Stimulated activated effector memory CD8-positive, alpha-beta T cell treated with anti-CD3 and anti-CD28 coated beads, Interleukin-12 subunit alpha, Interleukin-12 subunit beta, amount 100 ng/mL, for 72 hours (primary cell): ENCODE data around the gene LCT.

Experiments used
- ATAC-seq: fragments of 150-1000 bp; cut with Tn5 transposase; 2 replicates; pipeline ENCODE4 v1.10.0; 2021
- DNase-seq, 2 donors: peaks; one replicate each; pipeline ENCODE4 v3.0.0; 2021 to 2022; ENCODE audit warnings: low spot score in 2 of 2
- H3K27ac Mint-ChIP-seq: one replicate; pipeline ENCODE4 v1.8.0; 2022; ENCODE audit warnings: mild to moderate bottlenecking, mixed read lengths
- H3K36me3 Mint-ChIP-seq: one replicate; pipeline ENCODE4 v1.8.0; 2022; ENCODE audit warnings: mild to moderate bottlenecking, mixed read lengths
- H3K4me1 Mint-ChIP-seq: one replicate; pipeline ENCODE4 v1.8.0; 2022; ENCODE audit warnings: mixed read lengths
- H3K4me3 Mint-ChIP-seq: one replicate; pipeline ENCODE4 v1.8.0; 2022; ENCODE audit warnings: mild to moderate bottlenecking, mixed read lengths
- H3K9me3 Mint-ChIP-seq: one replicate; pipeline ENCODE4 v1.8.0; 2022; ENCODE audit warnings: mixed read lengths

LCT gene

DNA sequence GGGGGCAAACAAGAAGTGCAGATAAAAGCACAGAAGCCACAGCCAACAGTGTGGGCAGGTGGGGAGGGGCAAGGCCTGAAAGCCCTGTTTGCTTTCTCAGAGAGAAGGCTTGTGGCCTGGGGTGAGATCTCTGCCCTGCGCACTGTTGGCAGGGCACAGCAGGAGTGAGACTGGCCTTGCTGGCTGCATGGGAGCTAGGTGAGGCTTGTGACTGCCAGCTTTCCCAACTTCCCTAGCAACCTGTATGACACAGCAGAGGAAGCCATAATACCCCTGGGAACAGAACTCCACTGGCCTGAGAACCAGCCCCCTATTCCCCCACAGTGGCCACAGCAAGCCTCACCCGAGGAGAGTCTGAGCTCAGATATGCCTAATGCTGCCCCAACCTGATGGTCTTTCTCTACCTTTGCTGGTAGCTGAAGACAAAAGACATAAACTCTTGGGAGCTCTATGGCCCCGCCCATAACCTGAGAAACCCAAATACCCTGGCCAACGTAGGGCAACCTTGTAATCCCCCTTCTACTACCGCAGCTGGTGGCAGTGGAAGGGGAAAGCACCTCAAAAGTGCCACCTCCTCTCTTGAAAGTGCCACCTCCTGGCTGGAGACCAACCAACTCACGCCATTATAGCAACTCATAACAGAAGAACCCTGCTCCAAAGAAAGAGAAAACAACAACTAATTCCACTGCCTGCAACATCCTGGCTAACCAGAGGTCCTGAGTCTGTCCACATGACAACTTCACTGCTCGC, 44.4 kb downstream of the LCT start:
- ATAC-seq (peak; percentile 67), DNase-seq (no peak)
- peak overlapping the region; percentile 8 for H3K4me3 Mint-ChIP-seq
- peaks cover 33% of the 10 kb centered on the region for H3K4me1 Mint-ChIP-seq
- H3K36me3 Mint-ChIP-seq, result no peaks in the 10 kb centered on the region
- H3K27ac Mint-ChIP-seq, result peak overlapping the region; percentile 17
- H3K9me3 Mint-ChIP-seq, result no peaks in the 10 kb centered on the region

DNA sequence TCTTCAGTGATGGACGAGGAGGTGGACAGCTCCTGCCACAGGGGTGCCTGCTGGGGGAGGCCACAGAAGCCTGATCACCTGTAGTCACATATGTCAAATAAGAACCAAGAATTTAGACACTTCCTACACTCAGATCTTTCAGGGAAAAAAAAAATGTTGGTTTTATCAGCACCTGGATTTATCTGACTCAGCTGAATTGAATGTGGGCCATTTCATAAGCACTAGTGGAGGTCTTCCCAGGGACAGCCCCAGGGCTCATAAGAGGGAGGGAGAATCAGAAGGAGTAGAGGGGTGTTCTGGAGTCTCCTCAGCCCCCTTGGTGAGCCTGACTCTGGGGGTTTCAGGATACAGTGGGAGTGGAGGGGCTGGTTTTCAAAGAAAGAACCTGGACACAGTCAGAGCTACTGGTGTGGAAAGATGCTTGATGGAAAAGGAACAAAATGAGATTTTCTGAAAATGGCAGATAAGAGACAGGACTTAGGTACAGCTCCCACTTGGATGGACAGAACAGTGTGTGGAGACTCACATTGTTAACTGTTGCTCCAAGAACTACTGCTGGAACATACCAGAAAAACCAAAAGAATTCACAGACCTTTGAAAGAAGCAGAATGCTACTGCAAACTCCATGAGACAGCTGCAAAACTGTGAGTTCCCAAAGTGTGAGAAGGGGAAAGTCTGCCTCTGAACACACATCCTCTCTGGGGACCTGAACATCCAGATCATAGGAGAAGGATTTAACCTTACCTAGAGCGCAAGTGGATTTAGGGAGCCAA, 45.4 kb downstream of the LCT start:
- DNase-seq, result no peak
- no peak for ATAC-seq
- H3K27ac Mint-ChIP-seq, result peak overlapping the region; percentile 35
- no peaks in the 10 kb centered on the region for H3K9me3 Mint-ChIP-seq
- peaks cover 10% of the 10 kb centered on the region for H3K36me3 Mint-ChIP-seq
- peaks cover 29% of the 10 kb centered on the region for H3K4me1 Mint-ChIP-seq
- no peak overlapping the region for H3K4me3 Mint-ChIP-seq

DNA sequence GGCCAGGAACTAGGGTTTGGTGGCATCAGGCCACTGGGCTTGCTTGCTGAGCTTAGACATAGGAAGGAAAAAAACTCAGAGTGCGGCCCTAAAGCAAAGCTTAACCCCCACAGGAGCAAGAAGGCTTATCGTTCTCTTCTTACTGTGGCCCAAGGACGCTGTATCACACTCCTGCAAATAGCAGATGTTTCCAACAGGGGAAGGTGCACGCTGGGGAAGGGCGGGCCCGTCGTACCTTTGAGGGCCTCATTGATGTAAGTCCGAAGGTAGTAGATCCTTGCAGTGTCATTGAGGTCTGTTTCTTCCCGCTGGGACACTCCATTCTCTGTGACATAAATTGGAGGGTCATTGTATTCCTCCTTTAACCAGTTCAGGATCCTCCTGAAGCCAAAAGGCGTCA, 46.6 kb downstream of the LCT start:
- H3K4me3 Mint-ChIP-seq, result no peak overlapping the region
- H3K9me3 Mint-ChIP-seq, result no peaks in the 10 kb centered on the region
- H3K27ac Mint-ChIP-seq, result no peak overlapping the region
- peaks cover 21% of the 10 kb centered on the region for H3K36me3 Mint-ChIP-seq
- DNase-seq, result no peak
- peaks cover 29% of the 10 kb centered on the region for H3K4me1 Mint-ChIP-seq
- no peak for ATAC-seq

DNA sequence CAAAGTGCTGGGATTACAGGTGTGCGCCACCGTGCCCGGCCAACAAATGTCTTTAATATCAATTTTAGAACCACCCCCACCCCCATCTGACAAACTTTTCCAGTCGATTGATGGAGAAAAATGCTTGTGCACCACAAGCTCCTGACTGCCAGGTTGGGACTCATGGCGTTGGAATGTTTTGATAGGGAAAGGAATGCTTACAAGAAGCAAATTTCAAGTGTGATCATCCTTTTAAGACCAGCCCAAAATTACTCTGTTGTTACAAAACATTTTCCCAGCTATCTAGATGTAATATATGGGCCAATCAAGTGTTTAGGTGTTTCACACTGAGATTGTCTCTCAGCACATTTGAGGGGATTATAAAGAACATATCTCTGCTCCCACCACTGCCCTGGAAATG, 50.2 kb downstream of the LCT start:
- Mint-ChIP-seq H3K36me3 (peaks cover 57% of the 10 kb centered on the region), H3K4me1 (peaks cover 7% of the 10 kb centered on the region), H3K9me3 (no peaks in the 10 kb centered on the region), H3K4me3 (no peak overlapping the region), H3K27ac (peak overlapping the region; percentile 29)
- no peak for ATAC-seq
- no peak for DNase-seq

DNA sequence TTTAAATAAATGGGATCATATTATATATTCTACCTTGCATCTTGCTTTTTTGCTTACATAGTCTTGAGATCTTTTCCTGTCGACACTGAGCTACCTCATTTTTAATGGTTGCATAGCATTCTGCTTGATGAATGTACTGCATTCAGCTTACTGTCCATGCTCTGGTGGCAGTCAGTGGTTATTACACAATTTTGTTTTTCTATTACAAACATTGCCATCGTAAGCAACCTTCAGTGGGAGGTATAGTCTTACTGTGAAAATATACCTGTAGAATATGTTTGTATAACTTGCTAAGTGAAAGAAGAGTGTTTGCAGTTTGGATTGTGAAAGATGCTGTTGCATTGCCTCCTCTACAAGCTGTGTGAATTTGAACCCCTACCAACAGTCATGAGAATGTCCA, 52.0 kb downstream of the LCT start:
- Mint-ChIP-seq H3K27ac (no peak overlapping the region), H3K4me1 (no peaks in the 10 kb centered on the region), H3K9me3 (no peaks in the 10 kb centered on the region), H3K36me3 (peaks cover 75% of the 10 kb centered on the region), H3K4me3 (no peak overlapping the region)
- ATAC-seq (no peak), DNase-seq (no peak)

DNA sequence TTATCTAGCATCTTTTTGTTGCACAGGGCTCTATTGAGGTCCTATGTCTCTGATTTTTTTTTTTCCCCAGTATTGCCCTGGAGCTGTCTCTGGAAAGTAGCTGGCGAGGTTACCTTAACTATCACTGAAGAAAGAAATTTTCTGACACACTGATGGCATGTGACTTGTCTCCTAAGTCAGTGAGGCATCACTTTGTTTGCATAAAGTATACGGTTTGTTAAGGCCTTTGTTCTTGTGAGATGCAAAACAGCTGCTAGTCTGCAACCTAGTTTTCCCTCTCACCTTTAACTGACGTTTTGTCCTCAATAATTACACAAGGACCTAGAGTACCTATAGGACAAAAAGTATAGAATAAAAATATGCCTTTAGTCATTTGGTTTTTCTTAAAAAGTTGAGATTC, 53.5 kb downstream of the LCT start:
- Mint-ChIP-seq H3K36me3 (peaks cover 91% of the 10 kb centered on the region), H3K4me3 (no peak overlapping the region), H3K27ac (peak overlapping the region; percentile 76), H3K9me3 (no peaks in the 10 kb centered on the region), H3K4me1 (no peaks in the 10 kb centered on the region)
- no peak for ATAC-seq
- DNase-seq, result no peak

DNA sequence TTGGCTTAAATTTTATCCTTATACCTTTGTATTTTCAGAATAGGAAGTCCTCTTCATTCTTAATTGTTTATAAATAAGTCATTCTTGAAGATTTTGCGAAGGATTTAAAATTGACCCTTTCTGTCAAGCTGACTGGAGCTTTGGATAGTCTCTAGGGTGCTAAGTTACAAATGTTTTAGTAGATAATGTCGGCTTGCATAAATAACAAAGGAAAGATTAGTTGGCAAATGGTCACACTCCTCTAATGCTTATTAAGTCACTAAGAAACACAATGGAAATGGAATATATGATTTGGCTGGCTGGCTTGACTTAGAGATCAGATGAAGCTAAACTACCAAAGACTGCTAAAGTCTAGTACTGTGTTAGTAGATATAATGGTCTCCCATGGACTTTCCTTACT, 54.8 kb downstream of the LCT start:
- Mint-ChIP-seq H3K36me3 (peaks cover 100% of the 10 kb centered on the region), H3K9me3 (no peaks in the 10 kb centered on the region), H3K27ac (peak overlapping the region; percentile 76), H3K4me3 (no peak overlapping the region), H3K4me1 (no peaks in the 10 kb centered on the region)
- ATAC-seq, result no peak
- no peak for DNase-seq

DNA sequence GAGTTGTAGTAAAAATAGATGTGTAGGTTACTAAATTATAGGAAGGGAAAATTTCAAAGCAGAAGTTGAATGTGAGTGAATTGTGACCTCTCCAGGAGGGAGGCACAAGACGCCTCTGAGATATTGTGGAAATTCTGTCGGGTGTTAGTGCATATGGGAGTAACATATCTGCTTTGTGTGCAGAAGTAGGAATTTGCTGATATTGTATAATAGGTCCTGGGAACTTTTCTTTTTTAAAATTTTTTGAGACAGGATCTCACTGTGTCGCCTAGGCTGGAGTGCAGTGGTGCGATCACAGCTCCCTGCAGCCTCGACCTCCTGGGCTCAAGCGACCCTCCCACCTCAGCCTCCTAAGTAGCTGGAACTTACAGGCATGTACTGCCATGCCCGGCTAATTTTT, 60.6 kb downstream of the LCT start:
- Mint-ChIP-seq H3K4me3 (no peak overlapping the region), H3K36me3 (peaks cover 100% of the 10 kb centered on the region), H3K4me1 (peaks cover 6% of the 10 kb centered on the region), H3K9me3 (no peaks in the 10 kb centered on the region), H3K27ac (no peak overlapping the region)
- DNase-seq (no peak), ATAC-seq (no peak)

DNA sequence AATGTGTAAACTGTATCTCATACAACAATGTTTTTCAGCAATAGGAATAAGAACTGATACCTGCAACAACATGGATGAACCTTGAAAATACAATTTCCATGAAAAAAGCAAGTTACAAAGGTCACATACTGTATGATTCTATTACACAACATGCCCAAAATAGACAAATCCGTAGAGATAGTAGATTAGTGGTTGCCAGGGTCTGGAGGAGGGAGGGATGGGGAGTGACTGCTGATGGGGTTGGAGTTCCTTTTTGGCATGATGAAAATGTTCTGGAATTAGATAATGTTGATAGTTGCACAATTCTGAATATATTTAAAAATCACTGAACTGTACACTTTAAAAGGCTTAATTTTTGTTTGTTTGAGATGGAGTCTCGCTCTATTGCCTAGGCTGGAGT, 61.6 kb downstream of the LCT start:
- H3K4me3 Mint-ChIP-seq, result no peak overlapping the region
- peaks cover 6% of the 10 kb centered on the region for H3K4me1 Mint-ChIP-seq
- no peaks in the 10 kb centered on the region for H3K9me3 Mint-ChIP-seq
- ATAC-seq (no peak), DNase-seq (no peak)
- peaks cover 100% of the 10 kb centered on the region for H3K36me3 Mint-ChIP-seq
- H3K27ac Mint-ChIP-seq, result no peak overlapping the region

DNA sequence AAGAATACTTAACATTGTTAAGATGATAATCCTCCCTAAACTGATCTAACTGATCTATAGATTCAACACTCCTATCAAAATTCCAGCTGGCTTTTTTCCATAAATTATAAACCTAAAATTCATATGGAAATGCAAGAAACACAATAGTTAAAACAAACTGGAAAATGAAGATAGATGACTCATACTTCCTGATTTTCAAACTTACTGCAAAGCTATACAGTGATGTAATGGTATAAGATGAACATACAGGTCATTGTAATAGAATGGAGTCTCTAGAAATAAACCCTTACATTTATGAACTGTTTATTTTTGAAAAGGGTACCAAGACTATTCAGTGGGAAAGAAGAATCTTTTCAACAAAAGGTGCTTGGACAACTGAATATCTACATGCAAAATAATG, 63.1 kb downstream of the LCT start:
- Mint-ChIP-seq H3K9me3 (no peaks in the 10 kb centered on the region), H3K36me3 (peaks cover 100% of the 10 kb centered on the region), H3K4me3 (no peak overlapping the region), H3K27ac (peak overlapping the region; percentile 78), H3K4me1 (peaks cover 6% of the 10 kb centered on the region)
- ATAC-seq, result no peak
- DNase-seq, result no peak

DNA sequence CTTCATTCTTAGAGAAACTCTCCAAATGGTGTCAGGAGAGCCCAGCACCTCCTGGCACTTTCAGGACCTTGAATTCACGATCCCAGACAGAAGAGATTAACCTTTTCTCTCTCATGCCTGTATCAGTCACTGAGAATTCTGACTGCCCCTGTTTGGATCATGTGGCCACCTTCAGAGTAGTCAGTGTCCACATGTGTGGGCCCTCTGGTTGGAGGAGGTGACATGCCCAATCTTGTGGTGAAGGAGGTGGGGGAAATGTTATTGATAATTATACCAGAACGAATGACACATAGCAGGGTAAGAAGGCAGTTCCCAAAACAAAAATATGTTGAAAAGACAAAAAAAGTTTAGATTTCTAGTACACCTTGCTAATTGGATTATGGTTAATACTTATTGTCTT, 63.7 kb downstream of the LCT start:
- H3K4me3 Mint-ChIP-seq, result no peak overlapping the region

DNA sequence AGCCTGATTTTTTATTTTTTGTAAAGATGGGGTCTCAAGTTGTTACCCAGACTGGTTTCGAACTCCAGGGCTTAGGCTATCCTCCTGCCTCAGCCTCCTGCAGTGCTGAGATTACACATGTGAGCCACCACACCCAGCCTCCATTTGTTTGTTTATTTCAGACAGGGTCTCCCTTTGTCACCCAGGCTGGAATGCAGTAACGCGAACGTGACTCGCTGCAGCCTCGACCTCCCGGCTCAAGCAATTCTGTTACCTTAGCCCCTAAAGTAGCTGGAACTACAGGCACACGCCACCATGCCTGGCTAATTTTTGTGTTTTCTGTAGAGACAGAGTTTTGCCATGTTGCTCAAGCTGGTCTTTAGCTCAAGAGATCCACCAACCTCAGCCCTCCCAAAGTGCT, 68.1 kb downstream of the LCT start:
- Mint-ChIP-seq H3K36me3 (peaks cover 100% of the 10 kb centered on the region), H3K4me3 (no peak overlapping the region), H3K27ac (no peak overlapping the region), H3K9me3 (no peaks in the 10 kb centered on the region), H3K4me1 (peaks cover 6% of the 10 kb centered on the region)
- DNase-seq, result no peak
- ATAC-seq, result no peak

More for the DNA sequence above, 63.7 kb downstream of the LCT start:
- DNase-seq (no peak), ATAC-seq (peak; percentile 77)
- no peaks in the 10 kb centered on the region for H3K9me3 Mint-ChIP-seq
- peaks cover 100% of the 10 kb centered on the region for H3K36me3 Mint-ChIP-seq
- peak overlapping the region; percentile 78 for H3K27ac Mint-ChIP-seq
- H3K4me1 Mint-ChIP-seq, result peaks cover 6% of the 10 kb centered on the region

DNA sequence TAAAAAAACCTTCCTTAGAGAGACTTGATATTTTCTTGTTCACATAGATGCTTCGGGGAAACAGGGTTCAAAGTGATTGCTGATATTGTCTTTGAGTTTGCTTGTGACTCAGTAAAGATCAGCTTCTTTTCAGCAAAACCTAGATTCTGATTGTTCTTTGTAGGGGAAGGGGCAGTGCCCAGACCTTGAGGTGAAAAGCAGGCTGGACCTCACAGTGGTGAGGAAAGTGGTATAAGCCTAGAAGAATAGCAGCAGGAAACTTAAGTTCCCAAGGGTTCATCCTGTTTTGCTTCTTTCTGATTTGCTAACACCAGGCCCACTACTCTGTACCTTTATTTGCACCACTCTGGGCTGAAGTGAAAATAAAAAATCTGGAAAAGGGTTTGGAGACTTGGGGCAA, 74.5 kb downstream of the LCT start:
- no peak for ATAC-seq
- no peaks in the 10 kb centered on the region for H3K9me3 Mint-ChIP-seq
- no peaks in the 10 kb centered on the region for H3K4me1 Mint-ChIP-seq
- H3K27ac Mint-ChIP-seq, result no peak overlapping the region
- no peak for DNase-seq
- peaks cover 100% of the 10 kb centered on the region for H3K36me3 Mint-ChIP-seq
- H3K4me3 Mint-ChIP-seq, result no peak overlapping the region

DNA sequence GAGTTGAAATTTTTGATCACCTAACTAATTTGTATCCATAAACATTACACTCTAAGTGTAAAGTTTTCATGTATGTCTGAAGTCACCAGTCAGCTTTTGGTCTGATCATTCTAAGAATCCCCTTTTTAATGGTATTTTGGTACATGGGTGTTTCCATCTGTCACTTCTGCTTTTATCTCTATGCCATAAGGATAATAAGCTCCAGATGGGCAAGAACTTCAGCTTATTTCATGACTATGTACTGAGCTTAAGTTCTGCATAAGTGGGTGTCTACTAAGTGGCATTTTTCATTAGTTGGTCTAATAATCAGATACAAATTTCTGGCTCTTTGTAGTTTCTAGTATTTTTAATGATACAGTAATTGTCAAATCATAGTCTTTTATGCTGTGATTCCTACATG, 75.0 kb downstream of the LCT start:
- ATAC-seq (no peak), DNase-seq (no peak)
- Mint-ChIP-seq H3K4me1 (no peaks in the 10 kb centered on the region), H3K9me3 (no peaks in the 10 kb centered on the region), H3K4me3 (no peak overlapping the region), H3K36me3 (peaks cover 100% of the 10 kb centered on the region), H3K27ac (no peak overlapping the region)

DNA sequence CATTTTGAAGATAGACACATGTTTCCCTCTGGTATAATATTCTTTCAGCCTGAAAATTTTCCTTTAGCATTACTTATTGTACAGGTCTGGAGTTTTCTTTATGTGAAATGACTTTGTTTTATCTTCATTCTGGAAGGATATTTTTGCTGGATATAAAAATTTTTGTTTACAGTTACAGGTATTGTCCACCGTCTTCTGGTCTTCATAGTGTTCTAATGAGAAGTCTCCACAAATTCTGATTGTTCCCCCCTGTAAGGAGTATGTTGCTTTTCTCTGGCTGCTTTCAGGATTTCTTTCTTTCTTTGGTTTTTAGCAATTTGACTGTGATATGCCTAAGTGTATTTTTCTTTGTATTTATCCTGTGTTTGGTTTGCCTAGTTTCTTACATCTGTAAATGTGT, 80.3 kb downstream of the LCT start:
- no peak overlapping the region for H3K27ac Mint-ChIP-seq
- H3K9me3 Mint-ChIP-seq, result peaks cover 3% of the 10 kb centered on the region
- no peak for ATAC-seq
- no peak overlapping the region for H3K4me3 Mint-ChIP-seq
- no peaks in the 10 kb centered on the region for H3K4me1 Mint-ChIP-seq
- no peak for DNase-seq
- H3K36me3 Mint-ChIP-seq, result peaks cover 100% of the 10 kb centered on the region

DNA sequence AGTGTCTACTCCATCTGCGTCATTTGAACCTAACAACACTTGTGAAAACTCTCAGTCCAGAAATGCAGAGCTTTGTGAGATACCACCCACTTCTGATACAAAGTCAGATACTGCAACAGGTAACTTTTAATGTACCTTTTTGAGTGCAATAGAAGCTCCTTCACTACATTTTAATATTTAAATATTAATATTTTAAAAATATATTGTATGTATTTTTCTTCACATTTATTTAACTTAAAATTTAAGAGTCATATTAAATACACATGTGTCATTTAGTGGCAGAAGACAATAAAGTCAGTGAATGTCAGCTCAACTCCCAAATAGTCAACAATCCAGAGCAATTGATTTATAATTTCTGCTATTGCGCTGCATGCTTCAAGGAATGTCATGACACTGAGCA, 81.4 kb downstream of the LCT start:
- Mint-ChIP-seq H3K9me3 (peaks cover 3% of the 10 kb centered on the region), H3K36me3 (peaks cover 100% of the 10 kb centered on the region), H3K4me1 (no peaks in the 10 kb centered on the region), H3K27ac (no peak overlapping the region), H3K4me3 (no peak overlapping the region)
- DNase-seq, result no peak
- ATAC-seq, result no peak
